GM23338 (cell line): ENCODE results near the gene ABO.
"Not testable (repeated sequence)": the region's sequence is repeated elsewhere in the genome, so short reads cannot be mapped to it uniquely, and the experiment has no call there.

ENCODE experiments used
- CREB1 ChIP-seq: fragments of 250-450 bp; sonication (Bioruptor Pico); IDR thresholded peaks from 2 replicates; pipeline ENCODE4 v1.5.0; 2020; ENCODE audit warnings: low read depth, mild to moderate bottlenecking, moderate library complexity
- EZH2 ChIP-seq: fragments of 200-600 bp; sonication (generic); IDR thresholded peaks from one replicate; pipeline ENCODE4 v1.8.0; 2017; ENCODE audit warnings: antibody characterized with exemption, mild to moderate bottlenecking, low read depth; ENCODE audit not compliant: unreplicated experiment
- EZH2phosphoT487 ChIP-seq: fragments of 200-600 bp; sonication (generic); IDR thresholded peaks from one replicate; pipeline ENCODE4 v1.8.1; 2018; ENCODE audit warnings: antibody characterized with exemption; ENCODE audit not compliant: unreplicated experiment
- JUNB ChIP-seq: IDR thresholded peaks from one replicate; pipeline ENCODE4 v1.6.1; 2016; ENCODE audit warnings: antibody characterized with exemption; ENCODE audit not compliant: unreplicated experiment
- NANOG ChIP-seq: IDR thresholded peaks from 2 replicates; pipeline ENCODE4 v1.6.1; 2016; ENCODE audit warnings: antibody characterized with exemption, borderline replicate concordance
- POLR2AphosphoS5 ChIP-seq: IDR thresholded peaks from 2 replicates; pipeline ENCODE4 v1.6.1; 2016; ENCODE audit warnings: antibody characterized with exemption, low read depth
- STAT1 ChIP-seq: IDR thresholded peaks from one replicate; pipeline ENCODE4 v1.6.1; 2016; ENCODE audit warnings: antibody characterized with exemption; ENCODE audit not compliant: unreplicated experiment
- ZNF114 ChIP-seq: fragments of 250-450 bp; sonication (Bioruptor Pico); IDR thresholded peaks from 2 replicates; pipeline ENCODE4 v1.5.0; 2020; ENCODE audit warnings: mild to moderate bottlenecking, moderate library complexity
- ZNF331 ChIP-seq: fragments of 250-450 bp; sonication (Bioruptor Pico); IDR thresholded peaks from 2 replicates; pipeline ENCODE4 v1.5.0; 2020; ENCODE audit warnings: low read depth, mild to moderate bottlenecking, moderate library complexity
- TF ChIP-seq, protein P1 (sequence below), 2 experiments: fragments of 200-600 bp in 1 of 2; sonication (generic) in 1 of 2; conservative IDR thresholded peaks; 2 replicates each; pipeline versions ENCODE4 v1.5.1 to v1.6.1; 2016 to 2017; ENCODE audit warnings: antibody characterized with exemption in 2 of 2, low read depth in 2 of 2, mild to moderate bottlenecking in 2 of 2, moderate library complexity in 1 of 2
- TF ChIP-seq, protein P2 (sequence below): IDR thresholded peaks from one replicate; pipeline ENCODE4 v1.6.1; 2018; ENCODE audit warnings: antibody characterized with exemption; ENCODE audit not compliant: unreplicated experiment
- TF ChIP-seq, protein P3 (sequence below): fragments of 250-450 bp; sonication (Bioruptor Pico); IDR thresholded peaks from 2 replicates; pipeline ENCODE4 v1.5.0; 2020; ENCODE audit warnings: mild to moderate bottlenecking, moderate library complexity
- TF ChIP-seq, protein P4 (sequence below): IDR thresholded peaks from 2 replicates; pipeline ENCODE4 v1.6.1; 2016; ENCODE audit warnings: antibody characterized with exemption

DNA sequence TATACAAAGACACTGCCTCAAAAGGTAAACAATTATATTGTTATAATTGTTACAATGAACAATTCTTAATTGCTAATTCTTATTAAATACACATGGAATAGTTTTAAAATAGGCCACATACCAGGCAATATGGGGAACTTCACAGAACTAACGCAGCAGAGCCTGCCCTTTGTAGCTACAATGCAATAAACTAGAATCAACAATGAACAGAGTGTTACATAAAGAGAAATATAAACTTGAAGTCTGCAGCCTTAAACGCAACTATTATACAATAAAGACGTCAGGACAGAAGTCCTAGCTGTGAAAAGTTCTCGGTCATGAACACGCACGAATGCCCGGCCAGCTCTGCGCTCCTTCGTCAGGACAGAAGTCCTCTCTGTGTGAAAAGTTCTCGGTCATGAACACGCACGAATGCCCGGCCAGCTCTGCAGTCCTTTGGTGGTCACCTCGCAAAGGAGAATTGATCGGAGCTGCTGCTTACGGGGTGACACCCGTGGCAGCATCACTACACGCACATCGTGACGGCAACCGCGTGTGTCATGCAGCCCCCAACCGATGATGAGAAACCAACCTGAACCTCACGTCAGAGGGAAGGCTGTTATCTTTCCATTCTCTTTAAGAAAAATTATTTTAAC, 43.0 kb downstream of the ABO start:
- TF ChIP-seq, protein P1, sequence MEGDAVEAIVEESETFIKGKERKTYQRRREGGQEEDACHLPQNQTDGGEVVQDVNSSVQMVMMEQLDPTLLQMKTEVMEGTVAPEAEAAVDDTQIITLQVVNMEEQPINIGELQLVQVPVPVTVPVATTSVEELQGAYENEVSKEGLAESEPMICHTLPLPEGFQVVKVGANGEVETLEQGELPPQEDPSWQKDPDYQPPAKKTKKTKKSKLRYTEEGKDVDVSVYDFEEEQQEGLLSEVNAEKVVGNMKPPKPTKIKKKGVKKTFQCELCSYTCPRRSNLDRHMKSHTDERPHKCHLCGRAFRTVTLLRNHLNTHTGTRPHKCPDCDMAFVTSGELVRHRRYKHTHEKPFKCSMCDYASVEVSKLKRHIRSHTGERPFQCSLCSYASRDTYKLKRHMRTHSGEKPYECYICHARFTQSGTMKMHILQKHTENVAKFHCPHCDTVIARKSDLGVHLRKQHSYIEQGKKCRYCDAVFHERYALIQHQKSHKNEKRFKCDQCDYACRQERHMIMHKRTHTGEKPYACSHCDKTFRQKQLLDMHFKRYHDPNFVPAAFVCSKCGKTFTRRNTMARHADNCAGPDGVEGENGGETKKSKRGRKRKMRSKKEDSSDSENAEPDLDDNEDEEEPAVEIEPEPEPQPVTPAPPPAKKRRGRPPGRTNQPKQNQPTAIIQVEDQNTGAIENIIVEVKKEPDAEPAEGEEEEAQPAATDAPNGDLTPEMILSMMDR (conservative IDR thresholded peaks at IDR 0.05; ENCODE audit: low read depth in 2 of 2), result not testable (repeated sequence)
- TF ChIP-seq POLR2AphosphoS5; CREB1 (CRISPR knock-in tag); JUNB; EZH2; ZNF331 (CRISPR knock-in tag); STAT1; EZH2phosphoT487; NANOG; ZNF114 (CRISPR knock-in tag): not testable (repeated sequence)
- TF ChIP-seq, protein P2, sequence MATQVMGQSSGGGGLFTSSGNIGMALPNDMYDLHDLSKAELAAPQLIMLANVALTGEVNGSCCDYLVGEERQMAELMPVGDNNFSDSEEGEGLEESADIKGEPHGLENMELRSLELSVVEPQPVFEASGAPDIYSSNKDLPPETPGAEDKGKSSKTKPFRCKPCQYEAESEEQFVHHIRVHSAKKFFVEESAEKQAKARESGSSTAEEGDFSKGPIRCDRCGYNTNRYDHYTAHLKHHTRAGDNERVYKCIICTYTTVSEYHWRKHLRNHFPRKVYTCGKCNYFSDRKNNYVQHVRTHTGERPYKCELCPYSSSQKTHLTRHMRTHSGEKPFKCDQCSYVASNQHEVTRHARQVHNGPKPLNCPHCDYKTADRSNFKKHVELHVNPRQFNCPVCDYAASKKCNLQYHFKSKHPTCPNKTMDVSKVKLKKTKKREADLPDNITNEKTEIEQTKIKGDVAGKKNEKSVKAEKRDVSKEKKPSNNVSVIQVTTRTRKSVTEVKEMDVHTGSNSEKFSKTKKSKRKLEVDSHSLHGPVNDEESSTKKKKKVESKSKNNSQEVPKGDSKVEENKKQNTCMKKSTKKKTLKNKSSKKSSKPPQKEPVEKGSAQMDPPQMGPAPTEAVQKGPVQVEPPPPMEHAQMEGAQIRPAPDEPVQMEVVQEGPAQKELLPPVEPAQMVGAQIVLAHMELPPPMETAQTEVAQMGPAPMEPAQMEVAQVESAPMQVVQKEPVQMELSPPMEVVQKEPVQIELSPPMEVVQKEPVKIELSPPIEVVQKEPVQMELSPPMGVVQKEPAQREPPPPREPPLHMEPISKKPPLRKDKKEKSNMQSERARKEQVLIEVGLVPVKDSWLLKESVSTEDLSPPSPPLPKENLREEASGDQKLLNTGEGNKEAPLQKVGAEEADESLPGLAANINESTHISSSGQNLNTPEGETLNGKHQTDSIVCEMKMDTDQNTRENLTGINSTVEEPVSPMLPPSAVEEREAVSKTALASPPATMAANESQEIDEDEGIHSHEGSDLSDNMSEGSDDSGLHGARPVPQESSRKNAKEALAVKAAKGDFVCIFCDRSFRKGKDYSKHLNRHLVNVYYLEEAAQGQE, result not testable (repeated sequence)
- TF ChIP-seq, protein P3, sequence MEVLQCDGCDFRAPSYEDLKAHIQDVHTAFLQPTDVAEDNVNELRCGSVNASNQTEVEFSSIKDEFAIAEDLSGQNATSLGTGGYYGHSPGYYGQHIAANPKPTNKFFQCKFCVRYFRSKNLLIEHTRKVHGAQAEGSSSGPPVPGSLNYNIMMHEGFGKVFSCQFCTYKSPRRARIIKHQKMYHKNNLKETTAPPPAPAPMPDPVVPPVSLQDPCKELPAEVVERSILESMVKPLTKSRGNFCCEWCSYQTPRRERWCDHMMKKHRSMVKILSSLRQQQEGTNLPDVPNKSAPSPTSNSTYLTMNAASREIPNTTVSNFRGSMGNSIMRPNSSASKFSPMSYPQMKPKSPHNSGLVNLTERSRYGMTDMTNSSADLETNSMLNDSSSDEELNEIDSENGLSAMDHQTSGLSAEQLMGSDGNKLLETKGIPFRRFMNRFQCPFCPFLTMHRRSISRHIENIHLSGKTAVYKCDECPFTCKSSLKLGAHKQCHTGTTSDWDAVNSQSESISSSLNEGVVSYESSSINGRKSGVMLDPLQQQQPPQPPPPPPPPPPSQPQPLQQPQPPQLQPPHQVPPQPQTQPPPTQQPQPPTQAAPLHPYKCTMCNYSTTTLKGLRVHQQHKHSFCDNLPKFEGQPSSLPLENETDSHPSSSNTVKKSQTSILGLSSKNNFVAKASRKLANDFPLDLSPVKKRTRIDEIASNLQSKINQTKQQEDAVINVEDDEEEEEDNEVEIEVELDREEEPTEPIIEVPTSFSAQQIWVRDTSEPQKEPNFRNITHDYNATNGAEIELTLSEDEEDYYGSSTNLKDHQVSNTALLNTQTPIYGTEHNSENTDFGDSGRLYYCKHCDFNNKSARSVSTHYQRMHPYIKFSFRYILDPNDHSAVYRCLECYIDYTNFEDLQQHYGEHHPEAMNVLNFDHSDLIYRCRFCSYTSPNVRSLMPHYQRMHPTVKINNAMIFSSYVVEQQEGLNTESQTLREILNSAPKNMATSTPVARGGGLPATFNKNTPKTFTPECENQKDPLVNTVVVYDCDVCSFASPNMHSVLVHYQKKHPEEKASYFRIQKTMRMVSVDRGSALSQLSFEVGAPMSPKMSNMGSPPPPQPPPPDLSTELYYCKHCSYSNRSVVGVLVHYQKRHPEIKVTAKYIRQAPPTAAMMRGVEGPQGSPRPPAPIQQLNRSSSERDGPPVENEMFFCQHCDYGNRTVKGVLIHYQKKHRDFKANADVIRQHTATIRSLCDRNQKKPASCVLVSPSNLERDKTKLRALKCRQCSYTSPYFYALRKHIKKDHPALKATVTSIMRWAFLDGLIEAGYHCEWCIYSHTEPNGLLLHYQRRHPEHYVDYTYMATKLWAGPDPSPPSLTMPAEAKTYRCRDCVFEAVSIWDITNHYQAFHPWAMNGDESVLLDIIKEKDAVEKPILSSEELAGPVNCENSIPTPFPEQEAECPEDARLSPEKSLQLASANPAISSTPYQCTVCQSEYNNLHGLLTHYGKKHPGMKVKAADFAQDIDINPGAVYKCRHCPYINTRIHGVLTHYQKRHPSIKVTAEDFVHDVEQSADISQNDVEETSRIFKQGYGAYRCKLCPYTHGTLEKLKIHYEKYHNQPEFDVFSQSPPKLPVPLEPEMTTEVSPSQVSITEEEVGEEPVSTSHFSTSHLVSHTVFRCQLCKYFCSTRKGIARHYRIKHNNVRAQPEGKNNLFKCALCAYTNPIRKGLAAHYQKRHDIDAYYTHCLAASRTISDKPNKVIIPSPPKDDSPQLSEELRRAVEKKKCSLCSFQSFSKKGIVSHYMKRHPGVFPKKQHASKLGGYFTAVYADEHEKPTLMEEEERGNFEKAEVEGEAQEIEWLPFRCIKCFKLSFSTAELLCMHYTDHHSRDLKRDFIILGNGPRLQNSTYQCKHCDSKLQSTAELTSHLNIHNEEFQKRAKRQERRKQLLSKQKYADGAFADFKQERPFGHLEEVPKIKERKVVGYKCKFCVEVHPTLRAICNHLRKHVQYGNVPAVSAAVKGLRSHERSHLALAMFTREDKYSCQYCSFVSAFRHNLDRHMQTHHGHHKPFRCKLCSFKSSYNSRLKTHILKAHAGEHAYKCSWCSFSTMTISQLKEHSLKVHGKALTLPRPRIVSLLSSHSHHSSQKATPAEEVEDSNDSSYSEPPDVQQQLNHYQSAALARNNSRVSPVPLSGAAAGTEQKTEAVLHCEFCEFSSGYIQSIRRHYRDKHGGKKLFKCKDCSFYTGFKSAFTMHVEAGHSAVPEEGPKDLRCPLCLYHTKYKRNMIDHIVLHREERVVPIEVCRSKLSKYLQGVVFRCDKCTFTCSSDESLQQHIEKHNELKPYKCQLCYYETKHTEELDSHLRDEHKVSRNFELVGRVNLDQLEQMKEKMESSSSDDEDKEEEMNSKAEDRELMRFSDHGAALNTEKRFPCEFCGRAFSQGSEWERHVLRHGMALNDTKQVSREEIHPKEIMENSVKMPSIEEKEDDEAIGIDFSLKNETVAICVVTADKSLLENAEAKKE, result not testable (repeated sequence)
- TF ChIP-seq, protein P4, sequence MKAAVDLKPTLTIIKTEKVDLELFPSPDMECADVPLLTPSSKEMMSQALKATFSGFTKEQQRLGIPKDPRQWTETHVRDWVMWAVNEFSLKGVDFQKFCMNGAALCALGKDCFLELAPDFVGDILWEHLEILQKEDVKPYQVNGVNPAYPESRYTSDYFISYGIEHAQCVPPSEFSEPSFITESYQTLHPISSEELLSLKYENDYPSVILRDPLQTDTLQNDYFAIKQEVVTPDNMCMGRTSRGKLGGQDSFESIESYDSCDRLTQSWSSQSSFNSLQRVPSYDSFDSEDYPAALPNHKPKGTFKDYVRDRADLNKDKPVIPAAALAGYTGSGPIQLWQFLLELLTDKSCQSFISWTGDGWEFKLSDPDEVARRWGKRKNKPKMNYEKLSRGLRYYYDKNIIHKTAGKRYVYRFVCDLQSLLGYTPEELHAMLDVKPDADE, result not testable (repeated sequence)
